Measurements from ENCODE around the gene S100A11.
A peak's percentile ranks its signal among the peaks of the same experiment; 100 is the strongest.

Gene S100A11

GRCh38 chr1:152000964-152001630 is 35.7 kb downstream of the S100A11 start:
- Histone ChIP-seq H3K79me1 (ENCODE audit: low read length) (no peaks in the 10 kb centered on the region), H3K18ac (ENCODE audit: low read length) (peak overlapping the region; percentile 11), H2BK120ac (ENCODE audit: low read depth, low read length) (no peak overlapping the region), H4K8ac (ENCODE audit: low read depth, low read length) (no peak overlapping the region), H4K5ac (ENCODE audit: low read length) (no peak overlapping the region), H3K27ac (ENCODE audit: low read depth, low read length) (no peak overlapping the region), H3K4ac (ENCODE audit: low read depth, low read length) (no peak overlapping the region), H3K36me3 (ENCODE audit: control insufficient read depth, insufficient read depth, low read length) (no peaks in the 10 kb centered on the region), H2AK5ac (ENCODE audit: low read length) (peak overlapping the region; percentile 70), H2BK5ac (ENCODE audit: low read length) (peak overlapping the region; percentile 13), H2BK15ac (replicated peaks; ENCODE audit: low read depth) (no peak overlapping the region), H3K4me3 (ENCODE audit: low read length) (no peak overlapping the region), H3K4me1 (ENCODE audit: control insufficient read depth, low read depth, low read length) (peaks cover 2% of the 10 kb centered on the region), H3K27me3 (ENCODE audit: insufficient read depth, low read length, poor library complexity) (no peaks in the 10 kb centered on the region), H3K9ac (ENCODE audit: low read length) (no peak overlapping the region), H3K23ac (ENCODE audit: low read length) (no peak overlapping the region), H3K56ac (ENCODE audit: low read length) (no peak overlapping the region), H3K79me2 (ENCODE audit: control insufficient read depth, insufficient read depth, low read length) (no peaks in the 10 kb centered on the region), H3K4me2 (ENCODE audit: low read length) (no peak overlapping the region)
- DNase-seq, result no peak
- no CpG with 5 or more reads among the region's 4 CpGs for WGBS (ENCODE audit: extremely low coverage, insufficient coverage, low lambda C conversion rate)

GRCh38 chr1:151998611-151999362 is 38.0 kb downstream of the S100A11 start:
- Histone ChIP-seq H3K4me3 (ENCODE audit: low read length) (no peak overlapping the region), H2BK120ac (ENCODE audit: low read depth, low read length) (no peak overlapping the region), H3K4me2 (ENCODE audit: low read length) (no peak overlapping the region), H4K5ac (ENCODE audit: low read length) (no peak overlapping the region), H2BK15ac (replicated peaks; ENCODE audit: low read depth) (no peak overlapping the region), H3K18ac (ENCODE audit: low read length) (no peak overlapping the region), H2AK5ac (ENCODE audit: low read length) (no peak overlapping the region), H3K9ac (ENCODE audit: low read length) (no peak overlapping the region), H2BK5ac (ENCODE audit: low read length) (no peak overlapping the region), H3K4ac (ENCODE audit: low read depth, low read length) (no peak overlapping the region), H3K36me3 (ENCODE audit: control insufficient read depth, insufficient read depth, low read length) (no peaks in the 10 kb centered on the region), H3K79me2 (ENCODE audit: control insufficient read depth, insufficient read depth, low read length) (no peaks in the 10 kb centered on the region), H3K79me1 (ENCODE audit: low read length) (no peaks in the 10 kb centered on the region), H3K27ac (ENCODE audit: low read depth, low read length) (no peak overlapping the region), H3K23ac (ENCODE audit: low read length) (no peak overlapping the region), H3K4me1 (ENCODE audit: control insufficient read depth, low read depth, low read length) (peaks cover 3% of the 10 kb centered on the region), H3K56ac (ENCODE audit: low read length) (no peak overlapping the region), H3K27me3 (ENCODE audit: insufficient read depth, low read length, poor library complexity) (no peaks in the 10 kb centered on the region), H4K8ac (ENCODE audit: low read depth, low read length) (no peak overlapping the region)
- DNase-seq, result no peak

- no peak overlapping the region for H3K18ac ChIP-seq (ENCODE audit: low read length)
- DNase-seq, result no peak
- H3K4me3 ChIP-seq (ENCODE audit: low read length), result no peak overlapping the region
- H2BK15ac ChIP-seq (replicated peaks; ENCODE audit: low read depth), result no peak overlapping the region
- H4K8ac ChIP-seq (ENCODE audit: low read depth, low read length), result no peak overlapping the region
- no peak overlapping the region for H3K27ac ChIP-seq (ENCODE audit: low read depth, low read length)
- H3K27me3 ChIP-seq (ENCODE audit: insufficient read depth, low read length, poor library complexity), result no peaks in the 10 kb centered on the region
- no peaks in the 10 kb centered on the region for H3K36me3 ChIP-seq (ENCODE audit: control insufficient read depth, insufficient read depth, low read length)
- H2BK120ac ChIP-seq (ENCODE audit: low read depth, low read length), result no peak overlapping the region
- no peak overlapping the region for H2AK5ac ChIP-seq (ENCODE audit: low read length)
- no peaks in the 10 kb centered on the region for H3K79me1 ChIP-seq (ENCODE audit: low read length)
- no peak overlapping the region for H3K9ac ChIP-seq (ENCODE audit: low read length)
- H4K5ac ChIP-seq (ENCODE audit: low read length), result no peak overlapping the region
- H2BK5ac ChIP-seq (ENCODE audit: low read length), result no peak overlapping the region
- no peak overlapping the region for H3K23ac ChIP-seq (ENCODE audit: low read length)
- no peak overlapping the region for H3K4me2 ChIP-seq (ENCODE audit: low read length)
- no peak overlapping the region for H3K56ac ChIP-seq (ENCODE audit: low read length)
- peaks cover 3% of the 10 kb centered on the region for H3K4me1 ChIP-seq (ENCODE audit: control insufficient read depth, low read depth, low read length)
- WGBS (ENCODE audit: extremely low coverage, insufficient coverage, low lambda C conversion rate), result no CpG with 5 or more reads among the region's 1 CpG
- no peak overlapping the region for H3K4ac ChIP-seq (ENCODE audit: low read depth, low read length)
- H3K79me2 ChIP-seq (ENCODE audit: control insufficient read depth, insufficient read depth, low read length), result peaks cover 3% of the 10 kb centered on the region
Measured at GRCh38 chr1:151997284-151997570, 39.6 kb downstream of the S100A11 start.

DNA sequence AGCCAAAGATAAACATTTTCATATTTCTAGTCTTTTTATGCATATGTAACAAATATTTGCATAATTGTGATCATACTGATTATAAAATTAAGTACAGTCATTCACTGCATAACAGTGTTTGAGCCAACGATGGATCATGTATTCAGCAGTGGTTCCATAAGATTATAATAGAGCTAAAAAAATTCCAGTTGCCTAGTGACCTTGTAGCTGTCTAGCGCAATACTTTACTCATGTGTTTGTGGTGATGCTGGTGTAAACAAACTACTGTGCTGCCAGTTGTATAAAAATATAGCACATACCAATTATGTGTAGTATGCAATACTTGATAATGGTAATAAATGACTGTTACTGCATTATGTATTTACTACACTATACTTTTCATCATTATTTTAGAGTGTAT is 41.0 kb downstream of the S100A11 start:
- Histone ChIP-seq H3K4me3 (ENCODE audit: low read length) (no peak overlapping the region), H3K27me3 (ENCODE audit: insufficient read depth, low read length, poor library complexity) (no peaks in the 10 kb centered on the region), H3K27ac (ENCODE audit: low read depth, low read length) (no peak overlapping the region)

GRCh38 chr1:151994956-151995355 is 41.8 kb downstream of the S100A11 start:
- WGBS (ENCODE audit: extremely low coverage, insufficient coverage, low lambda C conversion rate), result no CpG with 5 or more reads among the region's 6 CpGs
- no peak overlapping the region for H2BK5ac ChIP-seq (ENCODE audit: low read length)

More for the DNA sequence above, 41.0 kb downstream of the S100A11 start:
- peaks cover 2% of the 10 kb centered on the region for H3K79me1 ChIP-seq (ENCODE audit: low read length)
- H2AK5ac ChIP-seq (ENCODE audit: low read length), result no peak overlapping the region
- no peak overlapping the region for H3K56ac ChIP-seq (ENCODE audit: low read length)
- DNase-seq, result no peak
- H3K4ac ChIP-seq (ENCODE audit: low read depth, low read length), result no peak overlapping the region
- H3K9ac ChIP-seq (ENCODE audit: low read length), result no peak overlapping the region
- no CpG with 5 or more reads among the region's 2 CpGs for WGBS (ENCODE audit: extremely low coverage, insufficient coverage, low lambda C conversion rate)
- no peak overlapping the region for H4K5ac ChIP-seq (ENCODE audit: low read length)
- H2BK5ac ChIP-seq (ENCODE audit: low read length), result no peak overlapping the region
- no peak overlapping the region for H3K18ac ChIP-seq (ENCODE audit: low read length)
- H2BK120ac ChIP-seq (ENCODE audit: low read depth, low read length), result no peak overlapping the region
- H3K4me1 ChIP-seq (ENCODE audit: control insufficient read depth, low read depth, low read length), result peaks cover 3% of the 10 kb centered on the region
- no peak overlapping the region for H3K23ac ChIP-seq (ENCODE audit: low read length)
- H4K8ac ChIP-seq (ENCODE audit: low read depth, low read length), result no peak overlapping the region
- no peak overlapping the region for H2BK15ac ChIP-seq (replicated peaks; ENCODE audit: low read depth)
- H3K4me2 ChIP-seq (ENCODE audit: low read length), result no peak overlapping the region
- peaks cover 16% of the 10 kb centered on the region for H3K79me2 ChIP-seq (ENCODE audit: control insufficient read depth, insufficient read depth, low read length)
- no peaks in the 10 kb centered on the region for H3K36me3 ChIP-seq (ENCODE audit: control insufficient read depth, insufficient read depth, low read length)

More at GRCh38 chr1:151994956-151995355, 41.8 kb downstream of the S100A11 start:
- no peaks in the 10 kb centered on the region for H3K27me3 ChIP-seq (ENCODE audit: insufficient read depth, low read length, poor library complexity)
- no peak overlapping the region for H2AK5ac ChIP-seq (ENCODE audit: low read length)
- H2BK15ac ChIP-seq (replicated peaks; ENCODE audit: low read depth), result no peak overlapping the region
- H3K56ac ChIP-seq (ENCODE audit: low read length), result peak overlapping the region; percentile 25
- no peak overlapping the region for H3K4me3 ChIP-seq (ENCODE audit: low read length)
- no peak overlapping the region for H3K4me2 ChIP-seq (ENCODE audit: low read length)
- no peak overlapping the region for H3K27ac ChIP-seq (ENCODE audit: low read depth, low read length)
- H3K4me1 ChIP-seq (ENCODE audit: control insufficient read depth, low read depth, low read length), result peaks cover 3% of the 10 kb centered on the region
- no peak overlapping the region for H3K23ac ChIP-seq (ENCODE audit: low read length)
- H3K36me3 ChIP-seq (ENCODE audit: control insufficient read depth, insufficient read depth, low read length), result no peaks in the 10 kb centered on the region
- no peak overlapping the region for H4K8ac ChIP-seq (ENCODE audit: low read depth, low read length)
- H3K79me2 ChIP-seq (ENCODE audit: control insufficient read depth, insufficient read depth, low read length), result peaks cover 25% of the 10 kb centered on the region
- H4K5ac ChIP-seq (ENCODE audit: low read length), result no peak overlapping the region
- no peak overlapping the region for H3K18ac ChIP-seq (ENCODE audit: low read length)
- H2BK120ac ChIP-seq (ENCODE audit: low read depth, low read length), result no peak overlapping the region
- H3K79me1 ChIP-seq (ENCODE audit: low read length), result peaks cover 2% of the 10 kb centered on the region
- peak; percentile 89 for DNase-seq
- no peak overlapping the region for H3K4ac ChIP-seq (ENCODE audit: low read depth, low read length)
- H3K9ac ChIP-seq (ENCODE audit: low read length), result no peak overlapping the region
